Karpas-422 (cell line): Measurements from ENCODE around the gene ERN1. TPM values are rescaled to one million over a fixed set of nuclear protein-coding genes. Genes with fewer than 3 reads are reported as not detected.
A peak's percentile ranks its signal among the peaks of the same experiment; 100 is the strongest.
"Not testable (repeated sequence)": the region's sequence is repeated elsewhere in the genome, so short reads cannot be mapped to it uniquely, and the experiment has no call there.

ENCODE experiments used
- DNase-seq: peaks from one replicate; pipeline ENCODE4 v3.0.0-alpha.2; 2015
- H2AFZ ChIP-seq: fragments of 200-600 bp; sonication (generic); 2 replicates; pipeline ENCODE4 v1.6.1; 2014; ENCODE audit warnings: antibody characterized with exemption, low read length, mixed read lengths
- H3K27ac ChIP-seq: fragments of 200-600 bp; sonication (generic); 2 replicates; pipeline ENCODE4 v1.5.1; 2014; ENCODE audit warnings: mild to moderate bottlenecking, low read length, moderate library complexity
- H3K27me3 ChIP-seq: fragments of 200-600 bp; sonication (generic); 2 replicates; pipeline ENCODE4 v1.6.1; 2014; ENCODE audit warnings: low read length, mixed read lengths
- H3K36me3 ChIP-seq: fragments of 200-600 bp; sonication (generic); 2 replicates; pipeline ENCODE4 v1.6.1; 2014; ENCODE audit warnings: low read length, mixed read lengths; ENCODE audit not compliant: insufficient read depth
- H3K4me1 ChIP-seq: fragments of 200-600 bp; sonication (generic); 2 replicates; pipeline ENCODE4 v1.6.1; 2014; ENCODE audit warnings: mild to moderate bottlenecking, low read length, mixed read lengths
- H3K4me2 ChIP-seq: fragments of 200-600 bp; sonication (generic); 2 replicates; pipeline ENCODE4 v1.6.1; 2014; ENCODE audit warnings: low read length, low read depth, mild to moderate bottlenecking; ENCODE audit not compliant: poor library complexity, severe bottlenecking
- H3K4me3 ChIP-seq: fragments of 200-600 bp; sonication (generic); 2 replicates; pipeline ENCODE4 v1.5.1; 2014; ENCODE audit warnings: mild to moderate bottlenecking, antibody characterized with exemption, low read length, mixed read lengths
- H3K79me2 ChIP-seq: fragments of 200-600 bp; sonication (generic); 2 replicates; pipeline ENCODE4 v1.6.1; 2014; ENCODE audit warnings: mild to moderate bottlenecking, low read length, mixed read lengths
- H3K9ac ChIP-seq: fragments of 200-600 bp; sonication (generic); 2 replicates; pipeline ENCODE4 v1.6.0; 2014; ENCODE audit warnings: low read length
- H3K9me2 ChIP-seq: fragments of 200-600 bp; sonication (generic), shearing (Covaris generic); replicated peaks from 2 replicates; pipeline ENCODE4 v1.6.0; 2014; ENCODE audit warnings: mild to moderate bottlenecking, low read length, moderate library complexity; ENCODE audit not compliant: insufficient read depth
- H3K9me3 ChIP-seq: fragments of 300-700, 200-600 bp; sonication (generic); 2 replicates; pipeline ENCODE4 v1.6.1; 2014; ENCODE audit warnings: low read length, mixed read lengths
- H4K20me1 ChIP-seq: fragments of 200-600 bp; sonication (generic); 2 replicates; pipeline ENCODE4 v1.6.1; 2014; ENCODE audit warnings: mild to moderate bottlenecking, antibody characterized with exemption, low read length, low read depth; ENCODE audit not compliant: insufficient read depth
- total RNA-seq: library from RNA; depleted of rRNA; stranded (reverse); fragments of >200 nt; shearing (Covaris generic); gene quantifications from 2 replicates; pipeline ENCODE4 v1.2.3, GENCODE V29; 2014; ENCODE audit warnings: low replicate concordance; rRNA removed

Gene ERN1
- 1.9 and 10.9 TPM in 2 replicates for total RNA-seq

DNA sequence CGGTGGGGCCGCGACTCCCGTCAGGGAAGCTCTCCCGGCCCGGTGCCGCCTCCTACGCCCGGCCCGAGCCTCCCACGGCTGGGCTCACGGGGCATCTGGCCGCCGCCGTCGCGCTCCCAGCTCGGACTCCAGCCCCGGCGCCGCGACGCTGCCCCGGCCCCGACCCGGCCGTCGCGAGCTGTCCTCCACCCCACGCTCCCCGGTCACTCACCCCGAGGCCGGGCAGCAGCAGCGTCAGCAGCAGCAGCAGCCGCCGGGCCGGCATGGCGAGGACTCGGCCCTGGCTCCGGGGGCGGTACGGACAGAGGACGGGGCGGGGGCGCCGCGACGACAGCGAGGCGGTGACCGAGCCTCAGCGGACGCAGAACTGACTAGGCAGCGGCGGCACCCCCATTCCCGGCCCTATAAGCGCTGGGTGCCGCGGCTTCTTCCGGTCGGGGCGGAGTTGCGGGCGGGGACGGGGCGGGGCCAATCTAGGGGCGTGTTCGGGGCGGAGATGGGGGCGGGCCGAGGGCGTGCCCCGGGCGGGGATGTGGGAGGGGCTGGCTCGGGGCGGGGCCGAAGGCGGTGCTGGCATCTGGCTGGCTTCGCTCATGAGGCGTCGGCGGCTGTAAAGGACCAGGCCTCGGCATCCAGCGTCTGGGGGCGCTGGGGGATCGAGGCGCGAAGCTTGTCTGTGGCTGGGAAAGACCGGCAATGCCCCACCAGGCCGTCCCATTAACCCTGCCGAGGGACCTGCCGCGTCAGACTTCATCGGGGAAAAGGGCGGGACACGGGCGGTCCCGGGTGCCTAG lies at the start of gene ERN1:
Gene ERN1 (minus strand): TSS at position 380 of the 794 bp plus-strand sequence. CDS start 115 bp downstream, at position 265.
- Histone ChIP-seq H3K27ac (no peak within 1 kb of the TSS), H3K4me2 (peak within 1 kb of the TSS; percentile 81), H3K4me1 (peaks cover 18% of the 10 kb centered on the region), H4K20me1 (0 out of 2 replicates have a peak, but pooled peaks cover 2% of the 10 kb centered on the region), H3K36me3 (no peaks in the 10 kb centered on the region), H3K4me3 (peak within 1 kb of the TSS; percentile 77), H2AFZ (peak within 1 kb of the TSS; percentile 93), H3K27me3 (no peaks in the 10 kb centered on the region), H3K9me2 (no peaks in the 10 kb centered on the region), H3K79me2 (no peaks in the 10 kb centered on the region), H3K9ac (peak within 1 kb of the TSS; percentile 76), H3K9me3 (no peaks in the 10 kb centered on the region)
- peak; percentile 94 for DNase-seq

DNA sequence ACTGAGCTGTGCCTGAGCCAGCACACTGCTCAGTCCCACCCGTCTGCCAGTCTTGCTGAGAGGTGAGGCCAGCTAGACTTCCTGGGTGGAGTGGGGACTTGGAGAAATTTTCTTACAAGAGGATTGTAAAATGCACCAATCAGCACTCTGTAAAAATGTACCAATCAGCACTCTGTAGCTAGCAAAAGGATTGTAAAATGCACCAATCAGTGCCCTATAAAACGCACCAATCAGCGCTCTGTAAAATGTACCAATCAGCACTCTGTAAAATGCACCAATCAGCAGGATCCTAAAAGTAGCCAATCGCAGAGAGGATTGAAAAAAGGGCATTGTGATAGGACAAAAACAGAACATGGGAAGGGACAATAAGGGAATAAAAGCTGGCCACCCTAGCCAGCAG lies 49.1 kb upstream of the ERN1 start:
- not testable (repeated sequence) for H3K4me2 ChIP-seq, H3K36me3 ChIP-seq, H4K20me1 ChIP-seq, H2AFZ ChIP-seq, DNase-seq, H3K9me2 ChIP-seq, H3K9me3 ChIP-seq, H3K9ac ChIP-seq, H3K79me2 ChIP-seq, H3K27ac ChIP-seq, H3K27me3 ChIP-seq, H3K4me1 ChIP-seq, H3K4me3 ChIP-seq

DNA sequence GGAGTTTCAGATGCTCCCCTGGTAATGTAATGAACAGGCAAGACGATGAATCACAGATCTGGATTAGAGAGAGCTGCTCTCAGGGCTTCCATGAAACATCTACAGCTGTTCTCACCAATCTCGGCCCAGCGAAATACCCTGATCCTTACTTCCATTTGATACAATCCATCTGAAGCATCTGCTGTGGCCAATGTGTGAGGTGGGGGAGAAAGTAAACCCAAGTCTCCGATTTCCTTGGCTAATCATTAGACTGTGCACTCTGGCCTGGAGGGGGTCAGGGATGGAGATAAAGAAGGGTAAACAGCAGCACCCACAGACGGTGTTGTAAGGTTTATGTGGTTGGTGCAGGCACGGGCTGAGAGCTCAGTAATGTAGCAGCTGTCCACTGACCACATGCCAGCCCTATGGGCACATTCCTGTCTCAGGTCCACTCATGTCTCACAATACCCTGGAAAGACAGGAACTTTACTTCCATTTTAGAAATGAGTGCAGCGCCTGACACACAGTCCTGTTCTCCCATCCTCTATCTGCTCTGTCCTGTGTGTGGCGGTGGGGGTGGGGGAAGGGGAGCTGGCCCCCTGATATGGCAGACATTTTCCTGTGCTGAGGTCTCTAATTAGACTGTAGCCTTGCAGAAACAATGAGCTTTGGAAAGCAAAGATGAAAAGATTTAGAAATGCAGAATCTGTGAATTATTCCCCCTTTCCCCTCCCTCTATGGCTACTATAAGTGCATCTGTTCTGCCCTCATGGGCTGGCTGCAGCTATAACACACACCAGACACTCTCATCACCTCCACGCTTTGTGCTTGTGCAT lies 48.3 kb upstream of the ERN1 start:
- no peak overlapping the region for H3K4me3 ChIP-seq
- no peak overlapping the region for H3K27ac ChIP-seq
- no peaks in the 10 kb centered on the region for H3K9me3 ChIP-seq
- no peaks in the 10 kb centered on the region for H3K36me3 ChIP-seq
- H4K20me1 ChIP-seq: no peaks in the 10 kb centered on the region
- H3K79me2 ChIP-seq: no peaks in the 10 kb centered on the region
- H3K9me2 ChIP-seq: no peaks in the 10 kb centered on the region
- no peak for DNase-seq
- no peak overlapping the region for H3K9ac ChIP-seq
- H2AFZ ChIP-seq: no peak overlapping the region
- H3K27me3 ChIP-seq: no peaks in the 10 kb centered on the region
- H3K4me2 ChIP-seq: no peak overlapping the region
- H3K4me1 ChIP-seq: no peaks in the 10 kb centered on the region

DNA sequence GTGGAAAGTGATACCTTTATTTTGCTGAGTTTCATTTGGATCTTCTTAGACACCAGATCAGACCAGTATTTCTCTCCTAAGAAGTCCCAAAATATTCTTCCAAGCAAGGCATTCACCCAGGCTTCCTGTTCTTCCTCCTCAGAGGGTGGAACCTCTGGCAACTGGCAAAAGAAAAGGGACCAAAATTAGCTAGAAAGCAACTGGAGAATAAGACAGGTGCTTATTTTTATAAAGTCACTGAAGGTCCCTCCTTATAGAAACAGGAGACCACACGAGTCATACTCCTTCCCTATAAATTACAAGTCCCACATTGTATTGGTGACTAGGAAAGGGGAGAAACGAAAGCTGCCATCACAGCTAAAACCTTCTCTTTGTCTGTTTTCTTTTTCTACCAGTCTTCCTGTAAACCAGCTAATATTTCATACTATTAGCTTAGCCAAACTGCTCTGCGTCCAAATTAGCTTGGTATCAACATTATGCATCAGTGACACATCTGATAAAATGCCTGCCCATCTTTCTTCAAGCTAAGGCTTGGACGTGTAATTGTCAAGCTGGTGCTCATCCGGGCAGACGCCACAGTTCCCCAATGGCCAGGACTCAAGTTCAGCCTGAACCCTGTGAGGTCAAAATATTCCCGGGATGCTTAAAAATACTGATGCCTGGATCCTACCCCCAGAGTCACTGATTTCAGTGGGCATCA lies 47.5 kb upstream of the ERN1 start:
- no peak overlapping the region for H3K4me3 ChIP-seq
- H3K27me3 ChIP-seq: no peaks in the 10 kb centered on the region
- no peaks in the 10 kb centered on the region for H4K20me1 ChIP-seq
- H3K4me2 ChIP-seq: no peak overlapping the region
- H3K4me1 ChIP-seq: no peaks in the 10 kb centered on the region
- no peak for DNase-seq
- no peak overlapping the region for H2AFZ ChIP-seq
- no peaks in the 10 kb centered on the region for H3K36me3 ChIP-seq
- no peak overlapping the region for H3K9ac ChIP-seq
- no peaks in the 10 kb centered on the region for H3K79me2 ChIP-seq
- no peaks in the 10 kb centered on the region for H3K9me3 ChIP-seq
- H3K27ac ChIP-seq: no peak overlapping the region
- H3K9me2 ChIP-seq: no peaks in the 10 kb centered on the region

DNA sequence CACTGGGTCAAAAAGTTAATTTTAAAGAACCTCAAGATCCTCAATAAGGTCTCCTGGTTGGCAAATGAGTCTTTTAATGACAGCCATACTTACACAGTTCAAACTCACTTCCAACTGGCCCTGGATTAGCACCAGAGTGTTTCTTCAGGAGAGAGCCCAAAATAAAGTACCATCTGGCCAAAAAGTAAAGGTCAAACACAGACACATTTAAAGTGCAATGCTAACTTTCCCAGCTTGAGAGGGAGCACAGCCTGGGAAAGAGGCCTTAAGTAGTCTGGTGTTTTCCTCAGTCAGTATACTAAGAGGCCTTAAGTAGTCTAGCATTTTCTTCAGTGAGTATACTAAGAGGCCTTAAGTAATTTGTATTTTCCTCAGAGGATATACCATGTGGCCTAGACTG lies 46.6 kb upstream of the ERN1 start:
- no peak overlapping the region for H2AFZ ChIP-seq
- no peaks in the 10 kb centered on the region for H3K79me2 ChIP-seq
- no peak overlapping the region for H3K4me3 ChIP-seq
- H3K27me3 ChIP-seq: no peaks in the 10 kb centered on the region
- no peak for DNase-seq
- no peaks in the 10 kb centered on the region for H3K36me3 ChIP-seq
- no peaks in the 10 kb centered on the region for H3K4me1 ChIP-seq
- no peak overlapping the region for H3K4me2 ChIP-seq
- H3K9me2 ChIP-seq: no peaks in the 10 kb centered on the region
- H3K9me3 ChIP-seq: no peaks in the 10 kb centered on the region
- H4K20me1 ChIP-seq: no peaks in the 10 kb centered on the region
- H3K9ac ChIP-seq: no peak overlapping the region
- no peak overlapping the region for H3K27ac ChIP-seq

DNA sequence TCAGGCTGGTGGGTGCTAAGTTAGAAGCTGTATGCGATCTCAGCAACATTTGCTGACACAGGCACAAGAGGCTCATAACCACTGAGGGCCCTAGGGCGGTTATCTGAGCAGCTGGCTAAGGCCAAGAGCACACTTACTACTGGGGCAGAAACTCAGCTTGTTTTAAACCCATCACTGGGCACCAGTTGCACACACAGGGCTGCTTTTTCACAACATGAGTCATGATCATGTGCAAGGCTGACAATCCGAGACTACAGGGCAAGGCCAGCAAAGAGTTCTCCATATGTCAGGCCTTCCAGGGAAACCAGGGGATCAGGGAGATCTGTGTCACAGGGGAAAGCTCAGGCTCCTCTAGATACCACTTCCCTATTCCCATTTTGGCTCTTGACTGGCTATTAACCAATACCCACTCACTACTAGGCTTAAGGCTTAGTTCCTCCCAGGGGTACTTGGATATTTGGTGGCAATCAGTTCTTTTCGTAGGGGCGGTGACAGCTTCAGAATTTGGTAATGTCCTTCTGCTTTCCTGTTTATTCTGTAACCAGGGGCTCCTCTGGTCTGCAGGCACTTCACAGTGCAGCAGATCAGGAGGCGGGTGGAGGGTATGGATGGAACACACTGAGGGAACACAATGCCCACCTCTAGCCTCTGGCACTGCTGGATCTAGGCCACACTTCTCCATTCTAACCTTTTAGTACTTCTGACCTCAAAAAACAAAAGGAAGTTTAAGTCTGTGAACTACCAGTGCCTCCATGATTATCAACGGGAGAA lies 44.9 kb upstream of the ERN1 start:
- H3K36me3 ChIP-seq: no peaks in the 10 kb centered on the region
- no peaks in the 10 kb centered on the region for H3K9me3 ChIP-seq
- H3K27me3 ChIP-seq: no peaks in the 10 kb centered on the region
- H3K4me1 ChIP-seq: no peaks in the 10 kb centered on the region
- no peaks in the 10 kb centered on the region for H3K9me2 ChIP-seq
- no peak overlapping the region for H2AFZ ChIP-seq
- no peaks in the 10 kb centered on the region for H4K20me1 ChIP-seq
- H3K79me2 ChIP-seq: no peaks in the 10 kb centered on the region
- H3K27ac ChIP-seq: no peak overlapping the region
- no peak for DNase-seq
- H3K9ac ChIP-seq: no peak overlapping the region
- H3K4me2 ChIP-seq: no peak overlapping the region
- H3K4me3 ChIP-seq: no peak overlapping the region

DNA sequence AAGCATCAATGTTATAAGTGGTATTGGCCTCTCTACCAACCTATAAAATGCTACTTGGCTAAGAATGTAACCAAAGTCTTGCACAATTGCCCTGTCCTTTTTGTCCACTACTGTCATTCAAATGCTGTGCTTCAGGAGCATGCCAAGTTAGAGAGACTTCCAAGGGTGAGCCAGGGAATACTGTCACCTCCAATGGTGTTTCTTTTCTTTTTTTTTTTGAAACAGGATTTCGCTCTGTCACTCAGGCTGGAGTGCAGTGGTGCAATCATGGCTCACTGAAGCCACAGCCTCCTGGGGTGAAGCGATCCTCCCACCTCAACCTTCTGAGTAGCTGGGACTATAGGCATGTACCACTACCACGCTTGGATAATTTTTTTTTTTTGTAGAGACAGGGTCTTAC lies 43.7 kb upstream of the ERN1 start:
- H3K9me2 ChIP-seq: no peaks in the 10 kb centered on the region
- H3K36me3 ChIP-seq: no peaks in the 10 kb centered on the region
- H3K4me3 ChIP-seq: no peak overlapping the region
- H3K4me2 ChIP-seq: no peak overlapping the region
- H3K27ac ChIP-seq: no peak overlapping the region
- H3K27me3 ChIP-seq: no peaks in the 10 kb centered on the region
- H3K4me1 ChIP-seq: no peaks in the 10 kb centered on the region
- no peak overlapping the region for H3K9ac ChIP-seq
- no peaks in the 10 kb centered on the region for H3K9me3 ChIP-seq
- no peak for DNase-seq
- no peaks in the 10 kb centered on the region for H3K79me2 ChIP-seq
- H4K20me1 ChIP-seq: no peaks in the 10 kb centered on the region
- no peak overlapping the region for H2AFZ ChIP-seq
